ENCODE data around the gene EML6.

Gene EML6

DNA sequence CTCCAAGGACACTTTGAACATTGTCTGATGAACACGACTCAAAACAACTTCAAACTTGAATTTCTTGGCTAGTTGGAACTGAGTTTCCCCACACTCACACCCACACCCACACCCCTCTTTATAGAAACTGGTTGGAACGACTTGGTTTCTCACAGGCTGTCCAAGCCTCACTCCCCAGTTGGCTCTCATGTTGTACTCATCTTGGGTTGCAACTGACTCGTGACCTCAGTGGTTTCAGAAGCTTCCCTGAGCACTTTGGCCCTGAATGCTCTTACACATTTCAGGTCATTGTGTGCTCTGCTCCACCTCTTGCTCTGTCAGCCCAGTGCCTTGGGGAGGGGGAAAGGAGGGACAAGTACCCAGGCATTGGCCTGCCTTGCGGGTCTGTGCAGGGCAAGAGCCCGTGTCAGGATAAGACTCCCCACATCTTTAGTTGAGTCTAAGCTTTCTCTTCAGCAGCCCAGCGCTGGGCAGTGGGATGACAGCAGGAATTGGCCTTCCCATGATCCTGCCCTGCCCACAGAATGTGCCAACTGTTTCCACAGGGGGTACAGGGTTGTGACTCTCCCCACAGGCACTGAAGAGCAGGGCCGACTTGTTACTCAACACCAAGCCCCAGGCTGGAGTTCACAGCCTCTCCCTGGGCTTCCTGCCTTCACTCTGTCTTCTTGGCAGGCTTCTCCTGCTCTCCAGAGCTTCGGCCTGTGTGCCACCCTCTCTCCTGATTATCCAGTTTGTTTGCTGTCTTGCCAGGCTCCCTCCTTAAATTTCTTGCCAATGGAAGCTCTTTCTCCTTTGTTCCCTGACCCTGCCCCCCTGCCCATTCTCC is 222.1 kb downstream of the EML6 start:
- no peaks in the 10 kb centered on the region; the same call in 1 of the 2 replicates for H3K36me3 ChIP-seq
- H3K4me3 ChIP-seq (ENCODE audit: low read depth, low read length), result no peak overlapping the region
- no peaks in the 10 kb centered on the region for H3K9me3 ChIP-seq (ENCODE audit: severe bottlenecking)
- no peak for DNase-seq
- TF ChIP-seq CTCF (IDR thresholded peaks at IDR 0.05; ENCODE audit: low read depth, low read length), result no peak
- no peak overlapping the region for H3K27ac ChIP-seq
- H3K27me3 ChIP-seq (ENCODE audit: insufficient read depth, low read depth, severe bottlenecking), result no peaks in the 10 kb centered on the region

DNA sequence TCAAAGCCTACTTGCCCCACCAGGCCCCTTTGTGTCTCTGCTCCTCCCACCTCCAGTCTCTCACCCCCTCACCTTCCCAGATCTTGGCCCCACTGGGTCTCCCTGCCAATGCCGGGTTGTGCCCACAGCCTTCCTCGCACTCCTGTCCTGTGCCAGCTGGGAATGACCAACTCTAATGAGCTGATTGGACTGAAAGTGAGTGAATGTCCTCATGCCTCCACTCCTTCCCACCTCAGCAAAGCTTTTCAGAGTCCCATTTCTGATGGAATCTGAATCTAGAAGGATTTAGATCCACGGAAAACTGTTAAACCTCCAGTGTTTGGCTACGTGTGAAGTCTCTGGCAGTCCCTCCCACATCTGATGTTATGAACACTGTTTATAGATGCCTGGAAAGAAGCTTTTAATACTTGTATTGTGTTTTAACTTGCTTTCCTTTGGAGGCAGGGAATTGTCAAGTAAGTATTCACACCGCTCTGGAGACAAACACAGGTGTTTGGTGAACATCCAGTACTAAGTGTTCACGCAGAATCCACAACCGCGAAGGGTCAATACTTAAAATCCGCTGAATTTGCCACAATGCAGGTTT is 222.9 kb downstream of the EML6 start:
- Histone ChIP-seq H3K27me3 (ENCODE audit: insufficient read depth, low read depth, severe bottlenecking) (no peaks in the 10 kb centered on the region), H3K27ac (no peak overlapping the region), H3K36me3 (no peaks in the 10 kb centered on the region; the same call in 1 of the 2 replicates), H3K9me3 (ENCODE audit: severe bottlenecking) (no peaks in the 10 kb centered on the region), H3K4me3 (ENCODE audit: low read depth, low read length) (no peak overlapping the region)
- no peak for DNase-seq
- no peak for TF ChIP-seq CTCF (IDR thresholded peaks at IDR 0.05; ENCODE audit: low read depth, low read length)

DNA sequence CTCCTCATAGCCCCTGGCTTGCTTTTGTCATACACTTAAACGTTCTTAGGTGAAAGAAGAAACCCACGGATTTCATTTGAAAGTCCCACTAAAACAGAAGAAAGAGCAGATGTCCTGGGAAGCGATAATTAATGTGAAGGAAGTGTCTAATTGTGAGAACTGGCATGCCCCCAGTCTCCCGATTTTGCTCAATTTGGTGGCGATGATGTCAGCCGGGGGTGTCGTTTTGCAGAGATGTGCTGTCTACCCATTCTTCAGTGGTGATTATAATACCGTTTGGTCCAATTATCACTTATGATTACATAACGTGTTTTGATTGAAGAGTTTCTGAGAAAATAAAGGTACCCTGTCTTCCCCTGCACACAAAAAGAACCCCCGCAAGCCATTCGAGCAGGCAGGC is 223.7 kb downstream of the EML6 start:
- Histone ChIP-seq H3K27me3 (ENCODE audit: insufficient read depth, low read depth, severe bottlenecking) (no peaks in the 10 kb centered on the region), H3K36me3 (no peaks in the 10 kb centered on the region; the same call in 1 of the 2 replicates), H3K4me3 (ENCODE audit: low read depth, low read length) (no peak overlapping the region), H3K27ac (no peak overlapping the region), H3K9me3 (ENCODE audit: severe bottlenecking) (no peaks in the 10 kb centered on the region)
- no peak for TF ChIP-seq CTCF (IDR thresholded peaks at IDR 0.05; ENCODE audit: low read depth, low read length)
- no peak for DNase-seq

- H3K27me3 ChIP-seq (ENCODE audit: insufficient read depth, low read depth, severe bottlenecking), result no peaks in the 10 kb centered on the region
- H3K9me3 ChIP-seq (ENCODE audit: severe bottlenecking), result no peaks in the 10 kb centered on the region
- H3K36me3 ChIP-seq, result no peaks in the 10 kb centered on the region; the same call in 1 of the 2 replicates
- TF ChIP-seq CTCF (IDR thresholded peaks at IDR 0.05; ENCODE audit: low read depth, low read length), result no peak
- no peak for DNase-seq
- no peak overlapping the region for H3K4me3 ChIP-seq (ENCODE audit: low read depth, low read length)
- H3K27ac ChIP-seq, result no peak overlapping the region
Measured at GRCh38 chr2:54947646-54948045, 224.2 kb downstream of the EML6 start.

DNA sequence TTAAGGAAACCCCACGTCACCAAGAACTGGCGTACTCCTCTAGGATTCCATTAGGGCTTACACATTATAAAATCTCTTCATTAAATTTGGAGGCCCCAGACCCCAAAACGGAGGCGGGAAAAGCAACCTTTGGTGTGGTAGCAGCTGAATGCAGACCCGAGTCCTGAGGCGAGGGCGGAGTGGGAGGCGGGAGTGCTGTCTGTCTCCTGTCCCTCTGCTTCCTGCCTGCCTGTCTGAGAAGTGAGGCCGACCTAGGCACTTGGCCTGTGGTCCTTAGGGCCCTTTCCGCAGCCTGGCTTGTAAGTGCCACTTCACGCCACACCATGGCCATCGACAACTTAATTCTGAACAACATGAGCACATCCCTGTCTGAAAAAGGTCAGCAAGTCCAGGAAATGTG is 224.7 kb downstream of the EML6 start:
- TF ChIP-seq CTCF (IDR thresholded peaks at IDR 0.05; ENCODE audit: low read depth, low read length), result no peak

More for the DNA sequence above, 224.7 kb downstream of the EML6 start:
- H3K4me3 ChIP-seq (ENCODE audit: low read depth, low read length), result no peak overlapping the region
- no peak for DNase-seq
- H3K27me3 ChIP-seq (ENCODE audit: insufficient read depth, low read depth, severe bottlenecking), result no peaks in the 10 kb centered on the region
- H3K27ac ChIP-seq, result no peak overlapping the region
- no peaks in the 10 kb centered on the region; the same call in 1 of the 2 replicates for H3K36me3 ChIP-seq
- H3K9me3 ChIP-seq (ENCODE audit: severe bottlenecking), result no peaks in the 10 kb centered on the region
